GM12878 (cell line): ENCODE data around the gene SYT1. TPM values are rescaled to one million over a fixed set of nuclear protein-coding genes. Genes with fewer than 3 reads are reported as not detected.

Experiments used
- ATAC-seq: fragments of 200-7000 bp; cut with Tn5 transposase; 3 replicates; pipeline ENCODE4 v1.9.1; 2020; ENCODE audit warnings: mild to moderate bottlenecking, moderate library complexity
- BruUV-seq: library from RNA; stranded (reverse); fragments of 400-500 nt; replicated peaks from 2 replicates; lab custom pipeline; 2021; lab: Mats Ljungman, UMichigan
- CTCF ChIA-PET: fragments of 300-600 bp; sonication (Branson Sonifier 250); formaldehyde crosslinking; extraction: SDS; loops from one replicate; lab custom pipeline; 2021; ENCODE audit warnings: inconsistent platforms; lab: Yijun Ruan, JAX
- POLR2A ChIA-PET: fragments of 350-600 bp; formaldehyde crosslinking; extraction: SDS; loops from one replicate; lab custom pipeline; 2021; ENCODE audit warnings: inconsistent platforms; lab: Charles Lee
- RAD21 ChIA-PET: fragments of 300-600 bp; sonication (Branson Sonifier 250); formaldehyde crosslinking; loops from one replicate; lab custom pipeline; 2023; ENCODE audit warnings: antibody characterized with exemption; ENCODE audit not compliant: unreplicated experiment; lab: Charles Lee
- SMC1A ChIA-PET: fragments of 300-600 bp; sonication (Branson Sonifier 250); formaldehyde crosslinking; loops from one replicate; lab custom pipeline; 2023; ENCODE audit not compliant: unreplicated experiment, uncharacterized antibody; lab: Charles Lee
- DNase-seq: peaks from one replicate; pipeline ENCODE4 v3.0.0-alpha.2; 2011; ENCODE audit warnings: low read depth, low spot score
- FAIRE-seq: peaks from 3 replicates; lab custom pipeline; 2011; peaks lifted over from hg19 to GRCh38; lab: Jason Lieb, UNC
- H2AFZ ChIP-seq: 2 replicates; pipeline ENCODE4 v1.6.0; 2011; ENCODE audit warnings: low read depth, low read length, control low read depth; ENCODE audit not compliant: control insufficient read depth
- H3K27ac ChIP-seq: 2 replicates; pipeline ENCODE4 v1.5.1; 2011; ENCODE audit warnings: control low read depth; ENCODE audit not compliant: control insufficient read depth, insufficient read depth
- H3K27me3 ChIP-seq, 2 experiments: replicated peaks in 1 of 2; 2 replicates each; pipeline versions ENCODE4 v1.6.0 to v1.6.1; 2011; ENCODE audit warnings: low read length in 1 of 2; ENCODE audit not compliant: control insufficient read depth in 2 of 2, insufficient read depth in 2 of 2
- H3K36me3 ChIP-seq, 2 experiments: 2 replicates each; pipeline ENCODE4 v1.5.1; 2011; ENCODE audit warnings: low read length in 1 of 2; ENCODE audit not compliant: control insufficient read depth in 2 of 2, insufficient read depth in 2 of 2
- H3K4me1 ChIP-seq: 2 replicates; pipeline ENCODE4 v1.6.1; 2011; ENCODE audit warnings: mild to moderate bottlenecking, low read length, moderate library complexity, mixed read lengths; ENCODE audit not compliant: control insufficient read depth, insufficient read depth
- H3K4me2 ChIP-seq: 2 replicates; pipeline ENCODE4 v1.6.0; 2011; ENCODE audit warnings: control low read depth; ENCODE audit not compliant: control insufficient read depth, insufficient read depth
- H3K4me3 ChIP-seq: fragments of 200-600 bp; sonication (generic); 2 replicates; pipeline ENCODE4 v1.5.1; 2016
- H3K79me2 ChIP-seq: 2 replicates; pipeline ENCODE4 v1.6.0; 2011; ENCODE audit warnings: low read length; ENCODE audit not compliant: control insufficient read depth, insufficient read depth
- H3K9ac ChIP-seq: 2 replicates; pipeline ENCODE4 v1.8.0; 2011; ENCODE audit warnings: low read length, control low read depth, mixed read lengths; ENCODE audit not compliant: control insufficient read depth, insufficient read depth
- H3K9me3 ChIP-seq: replicated peaks from 3 replicates; pipeline ENCODE4 v1.5.1; 2011; ENCODE audit warnings: mild to moderate bottlenecking, low read length; ENCODE audit not compliant: control insufficient read depth, insufficient read depth
- H4K20me1 ChIP-seq: 2 replicates; pipeline ENCODE4 v1.6.0; 2011; ENCODE audit not compliant: control insufficient read depth, insufficient read depth
- ASH2L ChIP-seq: fragments of 300-600, 200-600 bp; sonication (generic); IDR thresholded peaks from 2 replicates; pipeline ENCODE4 v1.6.1; 2017; ENCODE audit warnings: low read depth, mild to moderate bottlenecking, borderline replicate concordance
- BACH1 ChIP-seq: fragments of 450-650 bp; IDR thresholded peaks from 2 replicates; pipeline ENCODE4 v1.6.1; 2017; ENCODE audit warnings: mild to moderate bottlenecking, borderline replicate concordance
- CHD4 ChIP-seq: fragments of 200-600 bp; sonication (generic); IDR thresholded peaks from 2 replicates; pipeline ENCODE4 v1.6.1; 2016; ENCODE audit warnings: mild to moderate bottlenecking
- GABPA ChIP-seq: IDR thresholded peaks from 2 replicates; pipeline ENCODE4 v1.6.1; 2014; ENCODE audit warnings: antibody characterized with exemption, low read depth, mild to moderate bottlenecking, inconsistent platforms
- GATAD2B ChIP-seq: fragments of 450-650 bp; conservative IDR thresholded peaks from 2 replicates; pipeline ENCODE4 v1.6.1; 2017; ENCODE audit warnings: low read depth, mild to moderate bottlenecking, moderate library complexity
- HDGF ChIP-seq: fragments of 450-650 bp; IDR thresholded peaks from 2 replicates; pipeline ENCODE4 v1.6.1; 2016; ENCODE audit warnings: antibody characterized with exemption
- IKZF1 ChIP-seq: fragments of 450-650 bp; conservative IDR thresholded peaks from 2 replicates; pipeline ENCODE4 v1.6.1; 2017; ENCODE audit warnings: antibody characterized with exemption, mild to moderate bottlenecking
- MAX ChIP-seq: IDR thresholded peaks from 2 replicates; pipeline ENCODE4 v1.6.1; 2012; ENCODE audit warnings: low read depth, low read length, improper control_type of control experiment
- RUNX3 ChIP-seq: IDR thresholded peaks from 2 replicates; pipeline ENCODE4 v1.6.1; 2012; ENCODE audit warnings: low read length, inconsistent platforms
- SIX5 ChIP-seq: IDR thresholded peaks from 2 replicates; pipeline ENCODE4 v1.6.1; 2011; ENCODE audit warnings: mild to moderate bottlenecking, low read depth, low read length, moderate library complexity; ENCODE audit not compliant: severe bottlenecking
- ZBTB4 ChIP-seq: fragments of 450-650 bp; formaldehyde crosslinking; IDR thresholded peaks from 2 replicates; pipeline ENCODE4 v1.4.0; 2022; ENCODE audit warnings: mild to moderate bottlenecking, moderate library complexity
- WGBS: methylation state at CpG from one replicate; pipeline ENCODE4 v1.1.6; 2016; ENCODE audit warnings: low lambda C conversion rate; ENCODE audit not compliant: insufficient replicate concordance, insufficient coverage; ENCODE audit errors: missing lambda C conversion rate; 5-methylcytosine and 5-hydroxymethylcytosine counted together
- in situ Hi-C: fragments of 300-500 bp; cut with MboI; formaldehyde crosslinking; loops from 9 replicates; pipeline ENCODE4 v1.14.3; 2018; ENCODE audit warnings: mixed read lengths
- intact Hi-C: fragments of 100-400 bp; cut with micrococcal nuclease; formaldehyde crosslinking; loops from one replicate; pipeline ENCODE4 v1.14.2; 2022; ENCODE audit not compliant: unreplicated experiment
- polyA plus RNA-seq, 11 experiments: library from polyadenylated mRNA; depleted of rRNA in 4 of 11; unstranded in 6 of 11; stranded (reverse) in 5 of 11; fragments of >200 nt; fragmentation: Nextera tagmentation in 4 of 11; fragmentation: Illumina TruSeq in 1 of 11; extraction: Ambion mirVana in 4 of 11; extraction: Trizol in 1 of 11; gene quantifications; 1 replicate in 1 of 11; 2 replicates in 10 of 11; pipeline versions ENCODE4 v1.2.1 to v1.2.3, GENCODE V29; 2011 to 2016; ENCODE audit warnings: inconsistent platforms in 2 of 11, missing spikeins in 2 of 11, low read depth in 1 of 11
- total RNA-seq, 4 experiments: library from RNA; depleted of rRNA in 3 of 4; stranded (reverse); fragments of >200 nt in 3 of 4; fragmentation: Illumina TruSeq in 1 of 4; extraction: Trizol in 1 of 4; gene quantifications; 2 replicates each; pipeline versions ENCODE4 v1.2.1 to v1.2.3, GENCODE V29; 2013 to 2021

SYT1 gene
- total and polyA plus RNA-seq, 10 of the 15 experiments (the other 5 are each of a cell fraction or from before 2014, with no cell fraction given): 0.10 to 0.28 TPM; not detected in 8

GRCh38 chr12:79435742-79436141, 571.2 kb downstream of the SYT1 start:
- BruUV-seq: no TSS peak
- Histone ChIP-seq H3K4me2 (no peak overlapping the region), H3K79me2 (no peaks in the 10 kb centered on the region), H3K27ac (no peak overlapping the region), H4K20me1 (no peaks in the 10 kb centered on the region), H3K9me3 (no peaks in the 10 kb centered on the region), H3K36me3 (no peaks in the 10 kb centered on the region), H3K4me3 (no peak overlapping the region), H3K9ac (no peak overlapping the region), H2AFZ (no peak overlapping the region), H3K4me1 (no peaks in the 10 kb centered on the region), H3K27me3 (no peaks in the 10 kb centered on the region)
- FAIRE-seq: no peak
- no peak for DNase-seq
- ChIA-PET RAD21 (no interaction called here), CTCF (no interaction called here), SMC1A (no interaction called here), POLR2A (no interaction called here)
- 33% methylated on average over 1 of the region's 1 CpG for WGBS
- in situ Hi-C loops (no loop called here), intact Hi-C loops (no loop called here)
- no peak for ATAC-seq
- TF ChIP-seq CHD4 (no peak), MAX (no peak), GABPA (no peak), HDGF (no peak), SIX5 (no peak), IKZF1 (no peak), BACH1 (no peak), ASH2L (no peak), ZBTB4 (CRISPR knock-in tag) (no peak), RUNX3 (no peak), GATAD2B (no peak)
